GM20000 (cell line): ENCODE measurements around the gene ANO6.

Experiments used
- DNase-seq: peaks from one replicate; pipeline ENCODE4 v3.0.0; 2012; ENCODE audit warnings: low spot score
- TF ChIP-seq, protein P1 (sequence below): IDR thresholded peaks from 2 replicates; pipeline ENCODE4 v1.5.1; 2012; ENCODE audit warnings: mild to moderate bottlenecking, control low read depth; ENCODE audit errors: extremely low read depth, missing control alignments

ANO6 gene

DNA sequence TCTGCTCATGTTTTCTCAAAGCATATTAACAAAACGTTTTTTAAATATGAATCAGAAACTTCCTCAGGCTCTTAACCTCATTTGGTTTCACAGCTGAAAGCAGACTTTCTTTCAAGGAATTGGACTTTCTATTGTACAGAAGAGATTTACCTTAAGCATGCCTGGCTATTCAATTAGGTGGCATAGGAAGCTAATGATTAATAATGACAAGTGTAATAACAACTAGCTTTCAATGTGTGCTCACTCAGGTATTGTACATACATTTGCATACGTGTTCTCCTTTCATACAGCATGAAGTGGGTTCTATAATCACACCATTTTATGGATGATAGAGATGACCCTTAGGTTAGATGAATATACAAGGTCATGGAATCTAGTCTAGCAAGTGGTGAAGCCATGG lies 115.7 kb downstream of the ANO6 start:
- TF ChIP-seq, protein P1, sequence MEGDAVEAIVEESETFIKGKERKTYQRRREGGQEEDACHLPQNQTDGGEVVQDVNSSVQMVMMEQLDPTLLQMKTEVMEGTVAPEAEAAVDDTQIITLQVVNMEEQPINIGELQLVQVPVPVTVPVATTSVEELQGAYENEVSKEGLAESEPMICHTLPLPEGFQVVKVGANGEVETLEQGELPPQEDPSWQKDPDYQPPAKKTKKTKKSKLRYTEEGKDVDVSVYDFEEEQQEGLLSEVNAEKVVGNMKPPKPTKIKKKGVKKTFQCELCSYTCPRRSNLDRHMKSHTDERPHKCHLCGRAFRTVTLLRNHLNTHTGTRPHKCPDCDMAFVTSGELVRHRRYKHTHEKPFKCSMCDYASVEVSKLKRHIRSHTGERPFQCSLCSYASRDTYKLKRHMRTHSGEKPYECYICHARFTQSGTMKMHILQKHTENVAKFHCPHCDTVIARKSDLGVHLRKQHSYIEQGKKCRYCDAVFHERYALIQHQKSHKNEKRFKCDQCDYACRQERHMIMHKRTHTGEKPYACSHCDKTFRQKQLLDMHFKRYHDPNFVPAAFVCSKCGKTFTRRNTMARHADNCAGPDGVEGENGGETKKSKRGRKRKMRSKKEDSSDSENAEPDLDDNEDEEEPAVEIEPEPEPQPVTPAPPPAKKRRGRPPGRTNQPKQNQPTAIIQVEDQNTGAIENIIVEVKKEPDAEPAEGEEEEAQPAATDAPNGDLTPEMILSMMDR, result no peak
- DNase-seq, result no peak

- TF ChIP-seq, protein P1, result no peak
- no peak for DNase-seq
Measured at GRCh38 chr12:45334396-45334795, 118.5 kb downstream of the ANO6 start.

DNA sequence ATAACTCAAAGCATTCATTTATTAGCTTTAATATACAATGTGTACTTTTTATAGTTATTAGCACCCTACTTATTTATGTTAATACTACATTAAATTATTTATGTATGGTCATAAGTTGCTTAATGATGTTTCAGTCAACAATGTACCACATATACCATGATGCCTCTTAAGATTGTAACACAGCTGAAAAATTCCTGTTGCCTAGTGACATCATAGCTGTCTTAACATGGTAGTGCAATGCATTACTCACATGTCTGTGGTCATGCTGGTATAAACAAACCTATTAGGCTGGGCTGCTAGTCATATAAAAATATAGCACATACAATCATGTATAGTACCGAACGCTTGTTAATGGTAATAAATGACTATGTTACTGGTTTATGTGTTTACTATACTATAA lies 120.4 kb downstream of the ANO6 start:
- TF ChIP-seq, protein P1, result no peak
- DNase-seq, result no peak

DNA sequence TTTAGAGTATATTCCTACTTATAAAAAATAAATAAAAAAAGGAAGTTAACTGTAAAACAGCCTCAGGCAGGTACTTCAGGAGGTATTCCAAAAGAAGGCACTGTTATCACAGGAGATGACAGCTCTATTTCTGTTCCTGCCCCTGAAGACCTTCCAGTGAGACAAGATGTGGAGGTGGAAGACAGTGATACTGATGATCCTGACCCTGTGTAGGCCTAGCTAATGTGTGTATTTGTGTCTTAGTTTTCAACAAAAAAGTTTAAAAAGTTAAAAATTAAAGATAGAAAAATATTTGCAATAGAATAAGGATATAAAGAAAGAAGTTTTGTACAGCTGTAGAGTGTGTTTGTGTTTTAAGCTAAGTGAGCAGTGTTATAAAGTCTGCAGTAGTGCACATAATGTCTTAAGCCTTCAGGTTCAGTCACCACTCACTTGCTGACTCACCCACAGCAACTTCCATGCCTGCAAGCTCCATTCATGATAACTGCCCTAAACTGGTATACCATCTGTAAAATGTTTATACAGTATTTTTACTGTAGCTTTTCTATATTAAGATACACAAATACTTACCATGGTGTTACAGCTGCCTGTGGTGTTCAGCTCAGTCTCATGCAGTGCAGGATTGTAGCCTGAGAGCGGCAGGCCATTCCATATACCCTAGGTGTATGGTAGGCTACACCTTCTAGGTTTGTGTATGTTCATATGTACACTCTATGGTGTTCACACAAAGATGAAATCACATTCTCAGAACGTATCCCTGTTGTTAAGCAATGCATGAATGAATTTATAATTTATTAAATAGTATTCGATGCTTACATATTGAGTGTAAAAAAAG lies 121.1 kb downstream of the ANO6 start:
- TF ChIP-seq, protein P1, result no peak
- no peak for DNase-seq

- TF ChIP-seq, protein P1, result no peak
- DNase-seq, result no peak
Measured at GRCh38 chr12:45337835-45338234, 121.9 kb downstream of the ANO6 start.

GRCh38 chr12:45338272-45338671 lies 122.4 kb downstream of the ANO6 start:
- TF ChIP-seq, protein P1, result no peak
- DNase-seq, result no peak

DNA sequence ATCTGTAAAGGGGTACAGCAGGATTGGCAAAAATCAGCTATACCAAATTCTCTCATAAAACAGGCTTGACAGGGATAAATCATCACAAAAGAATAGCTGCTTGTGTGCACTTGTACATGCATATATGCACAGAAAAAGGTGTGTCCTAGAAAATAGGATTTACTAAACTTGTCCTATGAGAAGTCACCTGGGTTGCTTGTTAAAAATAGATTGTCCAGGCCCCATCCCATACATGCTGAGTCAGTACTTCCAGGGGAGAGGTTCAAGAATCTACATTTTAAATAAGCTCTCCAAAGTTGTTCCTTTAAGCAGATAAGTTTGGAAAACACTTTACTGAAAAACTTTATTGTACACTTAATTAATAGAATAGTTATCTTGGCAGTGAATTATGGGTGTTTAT lies 123.1 kb downstream of the ANO6 start:
- TF ChIP-seq, protein P1, result no peak
- no peak for DNase-seq
